HG03520 (cell line): ENCODE data around the gene MAN2A1.
"Not testable (repeated sequence)": the region's sequence is repeated elsewhere in the genome, so short reads cannot be mapped to it uniquely, and the experiment has no call there.

Source experiments
- ATAC-seq: cut with Tn5 transposase; IDR thresholded peaks from one replicate; pipeline ENCODE4 v1.9.1; 2021; ENCODE audit warnings: mild to moderate bottlenecking, moderate library complexity; ENCODE audit not compliant: unreplicated experiment

MAN2A1 gene

GRCh38 chr5:109812698-109813097 lies 123.0 kb downstream of the MAN2A1 start:
- no peak for ATAC-seq

DNA sequence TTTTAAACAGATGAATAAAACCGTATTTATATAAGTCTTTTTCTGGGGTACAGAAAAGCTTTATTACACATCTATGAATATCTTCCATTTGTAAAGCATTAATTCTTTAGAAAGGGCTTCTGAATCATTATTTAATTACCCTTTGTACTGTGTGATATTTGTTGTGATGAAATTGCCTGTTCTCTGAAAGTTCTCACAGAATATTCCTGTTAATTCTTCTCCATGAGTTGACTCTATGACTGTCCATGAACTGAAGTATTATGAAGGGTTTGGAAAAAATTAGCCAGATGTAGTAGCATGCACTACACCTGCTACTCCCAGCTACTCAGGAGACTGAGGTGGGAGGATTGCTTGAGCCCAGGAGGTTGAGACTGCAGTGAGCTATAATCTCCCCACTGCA lies 127.0 kb downstream of the MAN2A1 start:
- ATAC-seq = no peak

GRCh38 chr5:109819878-109820277 lies 130.2 kb downstream of the MAN2A1 start:
- no peak for ATAC-seq

GRCh38 chr5:109823597-109823996 lies 133.9 kb downstream of the MAN2A1 start:
- no peak for ATAC-seq

DNA sequence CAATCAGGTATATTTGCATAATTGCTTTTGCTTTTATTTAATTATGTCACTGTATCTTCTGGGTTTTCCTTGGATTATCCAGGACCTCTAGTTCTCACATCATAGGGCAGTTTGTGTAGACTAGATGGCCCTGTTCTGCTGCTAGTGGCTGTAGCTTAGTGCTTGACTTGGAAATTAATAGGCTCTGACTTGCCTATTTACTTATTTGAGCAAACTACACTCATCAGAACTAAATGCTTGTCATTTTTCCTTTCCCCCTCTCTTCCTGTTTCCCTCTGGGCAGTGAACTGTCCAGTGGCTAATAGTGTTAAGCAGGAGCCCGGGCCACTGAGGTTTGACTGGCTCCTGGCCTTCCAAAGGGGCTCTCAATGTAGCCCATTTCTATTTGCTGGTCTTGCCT lies 135.7 kb downstream of the MAN2A1 start:
- no peak for ATAC-seq

DNA sequence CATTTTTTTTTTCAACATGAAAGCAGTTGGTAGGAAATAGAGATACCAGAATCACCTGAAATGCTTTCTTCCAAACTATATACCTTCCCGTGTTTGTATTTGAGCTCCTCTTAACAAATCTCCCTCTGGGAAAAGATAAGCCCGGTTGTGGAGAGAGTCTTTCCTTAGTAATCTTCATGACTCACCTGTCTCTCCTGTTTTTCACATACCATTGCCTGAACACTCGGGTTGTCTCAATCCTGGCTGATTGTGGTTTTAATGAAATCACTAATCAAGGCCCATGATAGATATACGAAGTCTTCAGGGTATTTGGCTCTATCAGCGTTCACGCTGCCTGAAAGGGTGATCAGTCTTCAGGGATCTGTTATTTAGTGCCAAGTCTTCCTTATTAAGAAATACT lies 136.7 kb downstream of the MAN2A1 start:
- no peak for ATAC-seq

GRCh38 chr5:109829331-109829730 lies 139.6 kb downstream of the MAN2A1 start:
- ATAC-seq = no peak

- ATAC-seq = no peak
Observed at GRCh38 chr5:109830955-109831502, 141.3 kb downstream of the MAN2A1 start.

DNA sequence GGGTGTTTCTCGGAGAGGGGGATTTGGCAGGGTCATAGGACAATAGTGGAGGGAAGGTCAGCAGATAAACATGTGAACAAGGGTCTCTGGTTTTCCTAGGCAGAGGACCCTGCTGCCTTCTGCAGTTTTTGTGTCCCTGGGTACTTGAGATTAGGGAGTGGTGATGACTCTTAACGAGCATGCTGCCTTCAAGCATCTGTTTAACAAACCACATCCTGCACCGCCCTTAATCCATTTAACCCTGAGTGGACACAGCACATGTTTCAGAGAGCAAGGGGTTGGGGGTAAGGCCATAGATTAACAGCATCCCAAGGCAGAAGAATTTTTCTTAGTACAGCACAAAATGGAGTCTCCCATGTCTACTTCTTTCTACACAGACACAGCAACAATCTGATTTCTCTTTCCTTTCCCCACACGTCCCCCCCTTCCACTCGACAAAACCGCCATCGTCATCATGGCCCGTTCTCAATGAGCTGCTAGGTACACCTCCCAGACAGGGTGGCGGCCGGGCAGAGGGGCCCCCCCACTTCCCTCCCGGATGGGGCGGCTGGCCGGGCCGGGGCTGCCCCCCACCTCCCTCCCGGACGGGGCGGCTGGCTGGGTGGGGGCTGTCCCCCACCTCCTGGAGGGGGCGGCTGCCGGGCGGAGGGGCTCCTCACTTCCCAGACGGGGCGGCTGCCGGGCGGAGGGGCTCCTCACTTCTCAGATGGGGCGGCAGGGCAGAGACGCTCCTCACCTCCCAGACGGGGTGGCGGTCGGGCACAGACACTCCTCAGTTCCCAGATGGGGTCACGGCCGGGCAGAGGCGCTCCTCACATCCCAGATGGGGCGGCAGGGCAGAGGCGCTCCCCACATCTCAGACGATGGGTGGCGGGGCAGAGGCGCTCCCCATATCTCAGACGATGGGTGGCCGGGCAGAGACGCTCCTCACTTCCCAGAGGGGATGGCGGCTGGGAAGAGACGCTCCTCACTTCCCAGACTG lies 142.8 kb downstream of the MAN2A1 start:
- not testable (repeated sequence) for ATAC-seq

DNA sequence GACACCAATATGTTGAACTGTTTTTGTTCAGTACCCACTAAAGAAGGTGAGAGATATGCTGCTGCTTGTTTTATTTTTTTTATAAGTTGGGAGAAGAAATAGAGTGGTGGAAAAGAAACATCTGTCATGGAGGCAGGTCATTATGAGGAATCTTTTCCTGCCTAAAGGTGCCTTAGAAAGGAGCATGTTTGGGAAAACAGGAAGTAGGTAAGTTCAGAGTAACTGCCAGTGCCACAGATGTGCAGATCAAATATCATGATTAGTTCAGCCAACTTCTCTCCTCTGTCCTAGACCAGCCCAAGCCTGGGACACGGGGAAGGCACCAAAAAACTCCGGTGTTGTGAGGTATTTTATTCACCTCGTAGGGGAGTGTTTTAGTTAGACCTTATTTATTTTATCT lies 144.2 kb downstream of the MAN2A1 start:
- no peak for ATAC-seq

DNA sequence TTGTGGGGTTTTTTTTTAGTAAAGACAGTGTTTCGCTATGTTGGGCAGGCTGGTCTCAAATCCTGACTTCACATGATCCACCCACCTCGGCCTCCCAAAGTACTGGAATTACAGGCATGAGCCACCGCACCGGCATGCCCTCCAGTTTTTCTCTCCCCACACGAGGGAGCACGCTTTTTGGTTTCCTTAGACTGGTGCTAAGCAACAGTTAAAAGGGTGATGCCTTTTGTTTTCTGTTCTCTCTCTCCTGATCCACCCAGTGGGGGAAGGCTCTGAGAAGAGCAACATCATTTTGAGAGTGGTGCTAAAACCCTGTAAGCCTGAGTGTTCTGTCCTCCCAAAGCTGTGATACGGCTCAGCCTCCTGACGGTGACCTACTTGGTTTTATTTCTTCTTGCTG lies 146.6 kb downstream of the MAN2A1 start:
- no peak for ATAC-seq

GRCh38 chr5:109837231-109837861 lies 147.6 kb downstream of the MAN2A1 start:
- no peak for ATAC-seq

DNA sequence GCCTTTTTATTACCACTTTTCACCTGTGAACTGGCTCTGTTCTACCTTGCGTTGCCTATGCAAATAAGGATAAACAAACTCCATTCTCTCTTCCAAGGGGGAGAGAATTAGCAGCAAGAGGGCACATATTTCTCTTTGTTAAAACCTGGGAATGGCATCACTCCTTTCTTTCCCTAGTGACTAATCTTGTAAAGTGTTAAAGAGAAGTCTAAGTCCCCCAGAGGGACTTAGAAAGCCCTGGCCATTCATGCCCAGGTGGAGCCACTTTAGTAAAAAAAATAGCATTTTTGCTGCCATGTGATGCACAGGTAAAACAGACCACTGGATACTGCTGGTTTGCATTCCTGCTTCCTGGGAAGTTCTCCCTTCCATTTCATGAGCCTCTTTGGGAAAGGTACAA lies 148.4 kb downstream of the MAN2A1 start:
- no peak for ATAC-seq

DNA sequence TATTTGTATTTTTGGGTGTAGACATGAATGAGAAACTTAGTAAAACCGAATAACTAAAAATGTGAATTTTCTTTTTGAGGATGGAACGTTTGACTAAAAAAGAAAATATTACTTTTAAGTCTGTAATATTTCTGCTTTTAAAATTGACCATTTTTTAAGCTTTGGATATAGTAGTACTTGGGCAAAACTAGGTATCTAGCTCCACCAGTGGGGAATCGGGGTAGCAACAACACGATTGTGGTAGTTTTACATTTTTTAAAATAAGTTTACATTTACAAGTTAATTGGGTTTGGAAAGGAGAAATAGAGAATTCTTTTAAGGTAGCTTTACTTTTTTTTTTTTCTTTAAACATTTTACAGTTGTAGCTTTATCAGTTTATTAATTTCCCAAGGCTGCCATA lies 154.4 kb downstream of the MAN2A1 start:
- ATAC-seq = no peak

GRCh38 chr5:109844695-109845094 lies 155.0 kb downstream of the MAN2A1 start:
- ATAC-seq = no peak

DNA sequence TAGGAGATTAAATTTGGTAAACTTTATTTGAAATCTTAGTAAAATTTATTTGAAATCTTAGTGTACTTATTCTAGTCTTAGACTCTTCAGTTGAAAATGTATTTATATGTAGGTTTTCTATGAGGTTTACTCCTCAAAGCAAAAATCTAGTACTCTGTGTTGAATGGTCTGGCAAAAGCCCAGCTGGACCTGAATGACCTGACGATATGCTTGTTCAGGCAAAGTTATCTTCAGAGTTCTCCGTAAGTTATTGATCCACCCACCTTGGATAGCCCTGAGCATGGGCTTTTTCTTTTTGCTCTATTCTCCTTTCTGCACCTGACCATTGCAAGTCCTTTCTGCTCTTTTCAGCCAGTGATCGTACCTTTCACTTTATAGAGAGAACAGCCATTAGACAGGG lies 158.4 kb downstream of the MAN2A1 start:
- no peak for ATAC-seq

DNA sequence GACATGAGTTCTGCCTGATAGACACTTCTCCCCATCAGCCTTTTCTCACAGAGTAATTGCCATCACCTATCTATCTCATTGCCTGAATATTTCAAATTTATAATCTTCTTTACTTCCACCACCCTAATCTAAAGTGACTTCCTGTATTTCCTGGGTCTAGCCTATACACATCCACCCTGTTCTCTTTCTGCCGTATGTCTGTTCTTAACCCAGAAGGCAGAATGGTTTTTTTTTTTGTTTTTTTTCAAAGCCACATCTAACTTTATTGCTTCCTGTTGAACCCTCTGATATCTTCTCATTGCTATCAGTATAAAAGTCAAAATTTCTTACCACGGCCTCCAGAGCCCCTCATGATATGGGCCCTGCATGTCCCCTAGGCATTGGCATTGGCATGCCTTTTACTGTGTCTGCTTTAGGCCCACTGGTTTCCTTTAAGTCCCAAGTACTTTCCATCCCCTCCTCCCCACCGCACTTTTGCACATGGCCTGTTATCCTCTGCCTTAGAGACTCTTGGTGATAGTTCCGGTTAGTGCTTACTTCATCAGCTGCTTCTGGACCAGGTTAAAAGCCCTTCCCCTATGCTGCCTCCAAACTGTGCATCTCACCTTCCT lies 159.9 kb downstream of the MAN2A1 start:
- no peak for ATAC-seq

DNA sequence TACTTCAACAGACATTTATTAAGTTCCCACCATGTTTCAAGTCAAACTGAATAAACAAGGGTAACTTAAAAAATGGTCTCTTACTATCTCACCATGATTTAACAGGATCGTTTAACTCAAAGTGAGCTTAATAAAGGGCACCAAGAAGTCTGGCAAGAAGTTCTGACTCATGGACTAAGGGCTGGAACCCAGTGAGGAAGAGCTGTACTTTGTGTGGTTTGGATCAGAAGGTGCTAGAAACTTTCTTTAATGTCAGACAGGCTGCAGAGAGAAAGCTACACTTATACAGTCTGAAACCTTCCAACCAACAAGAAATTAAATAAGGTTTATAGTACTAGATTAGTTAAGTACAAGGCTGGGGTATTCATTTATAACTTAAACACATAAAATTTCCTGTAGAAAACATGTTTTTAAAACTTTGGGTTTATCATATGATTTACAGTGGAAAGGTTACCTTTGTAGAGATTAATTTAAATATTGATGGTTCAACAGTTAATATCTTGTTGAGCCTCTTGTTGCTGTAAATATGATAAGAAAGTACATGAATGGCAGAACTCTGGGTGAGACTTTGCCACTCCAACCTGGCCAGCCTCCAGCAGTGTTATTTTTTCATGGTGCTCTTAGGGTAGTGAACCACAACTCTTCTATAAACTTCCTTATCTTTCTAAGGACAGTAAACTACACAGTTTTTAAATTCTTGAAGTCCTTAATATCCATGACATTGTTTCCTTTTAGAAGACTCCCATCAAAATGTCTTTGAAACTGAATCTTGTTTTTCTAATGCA lies 162.8 kb downstream of the MAN2A1 start:
- ATAC-seq = no peak

- no peak for ATAC-seq
Observed at GRCh38 chr5:109853377-109853776, 163.7 kb downstream of the MAN2A1 start.

GRCh38 chr5:109855056-109855455 lies 165.3 kb downstream of the MAN2A1 start:
- ATAC-seq = no peak
